Upper lobe of left lung (tissue), 6 donors: ENCODE data around the gene KLK13. TPM values are rescaled to one million over a fixed set of nuclear protein-coding genes. Genes with fewer than 3 reads are reported as not detected.

Experiments
- ATAC-seq, 2 donors: fragments of 200-7000 bp; cut with Tn5 transposase; one replicate each; pipeline ENCODE4 v1.9.1; 2022; ENCODE audit warnings: mild to moderate bottlenecking in 2 of 2, moderate library complexity in 2 of 2; ENCODE audit not compliant: low FRiP score in 2 of 2
- DNase-seq, 2 donors: peaks; one replicate each; pipeline ENCODE4 v3.0.0-alpha.2; 2019 to 2020
- H3K27ac ChIP-seq, 4 donors: fragments of 200-600 bp; sonication (generic); one replicate each; pipeline ENCODE4 v1.5.1; 2016 to 2019
- H3K27me3 ChIP-seq, 4 donors: fragments of 200-600 bp; sonication (generic); one replicate each; pipeline ENCODE4 v1.5.1; 2017 to 2019
- H3K36me3 ChIP-seq, 4 donors: fragments of 200-600 bp; sonication (generic); one replicate each; pipeline ENCODE4 v1.5.1; 2016 to 2019
- H3K4me1 ChIP-seq, 4 donors: fragments of 200-600 bp; sonication (generic); one replicate each; pipeline ENCODE4 v1.5.1; 2018 to 2019
- H3K4me3 ChIP-seq, 4 donors: fragments of 200-600 bp; sonication (generic); one replicate each; pipeline ENCODE4 v1.5.1; 2017 to 2019; ENCODE audit warnings: mild to moderate bottlenecking in 2 of 4, moderate library complexity in 1 of 4
- H3K9me3 ChIP-seq, 4 donors: fragments of 200-600 bp; sonication (generic); one replicate each; pipeline ENCODE4 v1.5.1; 2018 to 2019
- CTCF ChIP-seq, 6 experiments: fragments of 450-650 bp in 4 of 6; fragments of 200-600 bp in 2 of 6; sonication (generic) in 2 of 6; IDR thresholded peaks; one replicate each; pipeline ENCODE4 v1.5.1; 2016 to 2019; ENCODE audit warnings: antibody characterized with exemption in 6 of 6
- EP300 ChIP-seq, 4 donors: sonication (generic); formaldehyde crosslinking; IDR thresholded peaks; one replicate each; pipeline ENCODE4 v1.5.1; 2017; ENCODE audit warnings: antibody characterized with exemption in 4 of 4, control low read depth in 2 of 4
- POLR2A ChIP-seq, 4 donors: fragments of 450-650 bp; IDR thresholded peaks; one replicate each; pipeline ENCODE4 v1.5.1; 2016 to 2017; ENCODE audit warnings: antibody characterized with exemption in 4 of 4, mild to moderate bottlenecking in 2 of 4
- POLR2AphosphoS5 ChIP-seq, 2 donors: sonication (generic); formaldehyde crosslinking; IDR thresholded peaks; one replicate each; pipeline ENCODE4 v1.5.1; 2017; ENCODE audit warnings: antibody characterized with exemption in 2 of 2
- WGBS, 2 donors: methylation state at CpG; one replicate each; pipeline ENCODE4 v1.1.5; 2017 to 2018; 5-methylcytosine and 5-hydroxymethylcytosine counted together
- total RNA-seq, 6 donors: library from RNA; depleted of rRNA in 4 of 6; stranded (reverse); fragments of >200 nt in 4 of 6; gene quantifications; one replicate each; pipeline versions ENCODE4 v1.1.0 to v1.2.1, GENCODE V29; 2016 to 2021
- donor health status: DM: no; HTN: no; CAD: no; lungs with moderate emphysema.
- donor health status: DM: no; HTN: yes; CAD: no; lungs with severe emphysema.

Gene KLK13
- total RNA-seq, 6 donors from 2014 or later: 0.54 to 24.1 (median 1.9) TPM; not detected in 2

GRCh38 chr19:51093101-51093500 is 28.2 kb upstream of the KLK13 start:
- Histone ChIP-seq H3K27ac (no peak overlapping the region), H3K4me3 (no peak overlapping the region), H3K9me3 (no peaks in the 10 kb centered on the region), H3K36me3 (peaks cover 0 to 5% (median 0%) of the 10 kb centered on the region in 4 donors), H3K27me3 (no peaks in the 10 kb centered on the region), H3K4me1 (peaks cover 0 to 10% (median 3%) of the 10 kb centered on the region in 4 donors)
- ATAC-seq (no peak), DNase-seq (no peak)
- WGBS, 2 donors: 67 to 70% methylated on average over 8 of the region's 8 CpGs
- TF ChIP-seq EP300 (IDR thresholded peaks at IDR 0.05) (no peak), POLR2AphosphoS5 (IDR thresholded peaks at IDR 0.05) (no peak), POLR2A (IDR thresholded peaks at IDR 0.05) (no peak), CTCF (IDR thresholded peaks at IDR 0.05) (no peak)

- 53 to 56% methylated on average over 16 of the region's 16 CpGs for WGBS, 2 donors
- DNase-seq (no peak), ATAC-seq (no peak)
- Histone ChIP-seq H3K4me3 (no peak overlapping the region), H3K27me3 (no peaks in the 10 kb centered on the region), H3K4me1 (peaks cover 0 to 10% (median 3%) of the 10 kb centered on the region in 4 donors), H3K36me3 (no peaks in the 10 kb centered on the region), H3K9me3 (no peaks in the 10 kb centered on the region), H3K27ac (no peak overlapping the region)
- TF ChIP-seq POLR2AphosphoS5 (IDR thresholded peaks at IDR 0.05): no peak
- no peak for TF ChIP-seq CTCF (IDR thresholded peaks at IDR 0.05)
- no peak for TF ChIP-seq EP300 (IDR thresholded peaks at IDR 0.05)
- no peak for TF ChIP-seq POLR2A (IDR thresholded peaks at IDR 0.05)
Observed at GRCh38 chr19:51091895-51092873, 27.3 kb upstream of the KLK13 start.

- no peak for ATAC-seq
- WGBS, 2 donors: 87 to 88% methylated on average over 10 of the region's 10 CpGs
- Histone ChIP-seq H3K4me3 (no peak overlapping the region), H3K27ac (no peak overlapping the region), H3K27me3 (no peaks in the 10 kb centered on the region), H3K4me1 (peaks cover 0 to 6% (median 3%) of the 10 kb centered on the region in 4 donors), H3K9me3 (no peaks in the 10 kb centered on the region), H3K36me3 (no peaks in the 10 kb centered on the region)
- no peak for DNase-seq
- TF ChIP-seq POLR2A (IDR thresholded peaks at IDR 0.05) (no peak), EP300 (IDR thresholded peaks at IDR 0.05) (no peak), CTCF (IDR thresholded peaks at IDR 0.05) (no peak), POLR2AphosphoS5 (IDR thresholded peaks at IDR 0.05) (no peak)
Observed at GRCh38 chr19:51091126-51091525, 26.2 kb upstream of the KLK13 start.

GRCh38 chr19:51090471-51090870 is 25.6 kb upstream of the KLK13 start:
- no peak for DNase-seq
- no peaks in the 10 kb centered on the region for H3K9me3 ChIP-seq
- H3K27ac ChIP-seq: peak overlapping the region in 2 of 4 donors; percentile 16 to 26
- no peak overlapping the region for H3K4me3 ChIP-seq
- H3K4me1 ChIP-seq: peaks cover 0 to 6% (median 3%) of the 10 kb centered on the region in 4 donors
- H3K27me3 ChIP-seq: no peaks in the 10 kb centered on the region
- TF ChIP-seq POLR2A (IDR thresholded peaks at IDR 0.05): no peak
- TF ChIP-seq POLR2AphosphoS5 (IDR thresholded peaks at IDR 0.05): no peak
- no peak for TF ChIP-seq CTCF (IDR thresholded peaks at IDR 0.05)
- no peak for TF ChIP-seq EP300 (IDR thresholded peaks at IDR 0.05)
- no peaks in the 10 kb centered on the region for H3K36me3 ChIP-seq
- WGBS, 2 donors: 51 to 63% methylated on average over 8 of the region's 8 CpGs
- no peak for ATAC-seq
